ENCODE results near the gene DOCK7. TPM values are rescaled to one million over a fixed set of nuclear protein-coding genes. Genes with fewer than 3 reads are reported as not detected.
"Not testable (repeated sequence)": the region's sequence is repeated elsewhere in the genome, so short reads cannot be mapped to it uniquely, and the experiment has no call there.

Gene DOCK7
- total and polyA plus RNA-seq, 2 experiments from 2014 or later: 41.5 to 83.8 TPM

DNA sequence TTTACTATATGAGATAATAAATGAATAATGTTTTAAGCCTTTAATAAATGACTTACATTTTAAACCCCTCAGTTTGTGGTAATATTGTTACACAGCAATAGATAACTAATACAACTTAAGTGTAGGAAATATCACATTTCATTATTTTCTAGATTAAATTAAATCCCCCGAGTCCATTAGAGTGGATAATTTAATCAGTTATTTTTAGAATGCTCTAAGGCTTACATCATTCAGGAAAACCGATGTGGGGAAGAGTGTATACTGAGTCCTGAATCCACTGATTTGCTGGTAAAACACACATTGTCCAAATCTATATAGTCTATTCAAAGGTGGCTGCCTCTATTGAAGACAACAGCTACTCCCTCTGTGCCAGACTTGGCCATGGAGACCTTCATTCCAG, 35.7 kb upstream of the DOCK7 start:
- Histone ChIP-seq H3K9ac (peak overlapping the region; percentile 60), H3K27ac (peak overlapping the region; percentile 83), H3K4me2 (ENCODE audit: unreplicated experiment) (peak overlapping the region; percentile 80), H4K20me1 (ENCODE audit: insufficient read depth) (no peaks in the 10 kb centered on the region), H3K4me1 (ENCODE audit: insufficient read depth) (peaks cover 49% of the 10 kb centered on the region), H3K27me3 (replicated peaks; ENCODE audit: insufficient read depth) (no peaks in the 10 kb centered on the region), H3K4me3 (no peak overlapping the region), H3K36me3 (ENCODE audit: low read depth) (no peaks in the 10 kb centered on the region), H3F3A (ENCODE audit: insufficient read depth) (peaks cover 43% of the 10 kb centered on the region), H3K79me2 (ENCODE audit: insufficient read depth) (no peaks in the 10 kb centered on the region), H3K9me3 (ENCODE audit: low read depth) (no peaks in the 10 kb centered on the region), H3K9me2 (ENCODE audit: insufficient read depth) (no peaks in the 10 kb centered on the region), H2AFZ (peak overlapping the region; percentile 83)
- in situ Hi-C loops (cut with MboI): no loop called here
- 7 to 8% methylated on average over 2 of the region's 2 CpGs for WGBS, 2 experiments (ENCODE audit: low coverage in 1 of 2, low lambda C conversion rate in 2 of 2, missing lambda C conversion rate in 2 of 2)
- no peak for DNase-seq
- TF ChIP-seq EZH2 (IDR thresholded peaks at IDR 0.05; ENCODE audit: insufficient read depth, poor library complexity, severe bottlenecking) (no peak), EZH2phosphoT487 (IDR thresholded peaks at IDR 0.05; ENCODE audit: insufficient read depth, low read depth) (no peak)

DNA sequence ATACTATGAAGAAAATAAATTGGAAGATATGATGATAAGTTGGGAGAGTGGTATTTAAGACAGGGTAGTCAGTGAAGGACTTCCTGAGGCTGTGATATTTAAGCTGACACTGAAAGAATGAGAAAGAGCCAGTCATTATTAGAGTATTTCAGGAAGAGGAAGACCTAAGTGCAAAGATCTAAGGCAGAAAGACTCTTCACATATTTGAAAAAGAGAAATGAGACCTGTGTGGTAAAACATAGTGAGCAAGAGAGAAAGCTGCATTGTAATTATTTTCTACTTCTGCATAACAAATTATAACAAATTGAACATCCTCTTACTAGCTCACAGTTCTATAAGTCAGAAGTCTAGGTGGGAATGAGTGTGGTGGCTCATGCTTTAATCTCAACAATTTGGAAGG, 34.6 kb upstream of the DOCK7 start:
- Histone ChIP-seq H3K9ac (no peak overlapping the region), H2AFZ (no peak overlapping the region), H3K4me1 (ENCODE audit: insufficient read depth) (peaks cover 44% of the 10 kb centered on the region), H3K4me3 (no peak overlapping the region), H4K20me1 (ENCODE audit: insufficient read depth) (no peaks in the 10 kb centered on the region), H3K9me2 (ENCODE audit: insufficient read depth) (no peaks in the 10 kb centered on the region), H3K36me3 (ENCODE audit: low read depth) (no peaks in the 10 kb centered on the region), H3K9me3 (ENCODE audit: low read depth) (no peaks in the 10 kb centered on the region), H3F3A (ENCODE audit: insufficient read depth) (peaks cover 38% of the 10 kb centered on the region), H3K27me3 (replicated peaks; ENCODE audit: insufficient read depth) (no peaks in the 10 kb centered on the region), H3K27ac (no peak overlapping the region), H3K79me2 (ENCODE audit: insufficient read depth) (no peaks in the 10 kb centered on the region), H3K4me2 (ENCODE audit: unreplicated experiment) (no peak overlapping the region)
- no peak for TF ChIP-seq EZH2 (IDR thresholded peaks at IDR 0.05; ENCODE audit: insufficient read depth, poor library complexity, severe bottlenecking)
- DNase-seq: no peak
- in situ Hi-C loops (cut with MboI): no loop called here

DNA sequence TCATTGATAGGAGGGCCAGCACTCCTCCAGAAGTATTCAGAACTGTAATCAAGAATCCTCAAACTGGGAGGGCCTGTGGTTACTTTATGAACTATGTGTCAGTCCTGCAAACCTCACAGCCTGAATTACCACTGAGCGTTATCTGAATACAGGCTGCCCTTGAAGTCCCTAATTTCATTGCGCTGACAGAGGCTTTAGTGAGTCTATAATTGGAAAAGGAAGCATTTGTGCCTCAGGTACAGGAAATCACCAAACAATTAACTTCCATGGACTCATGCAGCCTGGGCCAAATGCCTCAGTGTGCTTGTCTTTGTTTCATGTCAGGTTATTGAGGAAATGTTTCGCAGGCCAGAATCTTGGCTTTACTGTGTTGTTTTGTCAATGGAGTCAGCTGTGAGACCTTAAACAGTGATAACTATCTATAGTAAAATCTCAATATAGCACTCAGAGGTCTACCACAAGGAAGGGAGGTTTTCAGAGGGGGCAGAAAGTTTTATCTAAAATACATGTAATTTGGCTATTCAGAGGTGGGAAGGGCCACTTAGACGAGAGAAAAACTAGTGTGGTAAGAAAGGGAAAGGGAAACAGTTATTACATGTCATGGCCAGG, 32.9 kb upstream of the DOCK7 start:
- no peak overlapping the region for H3K9ac ChIP-seq
- no peaks in the 10 kb centered on the region for H3K9me2 ChIP-seq (ENCODE audit: insufficient read depth)
- WGBS, 2 experiments (ENCODE audit: low coverage in 1 of 2, low lambda C conversion rate in 2 of 2, missing lambda C conversion rate in 2 of 2): 95 to 97% methylated on average over 4 of the region's 4 CpGs
- peaks cover 27% of the 10 kb centered on the region for H3K4me1 ChIP-seq (ENCODE audit: insufficient read depth)
- H3K27me3 ChIP-seq (replicated peaks; ENCODE audit: insufficient read depth): no peaks in the 10 kb centered on the region
- H3K9me3 ChIP-seq (ENCODE audit: low read depth): no peaks in the 10 kb centered on the region
- no peak overlapping the region for H3K4me3 ChIP-seq
- in situ Hi-C loops (cut with MboI): no loop called here
- no peaks in the 10 kb centered on the region for H3K36me3 ChIP-seq (ENCODE audit: low read depth)
- H2AFZ ChIP-seq: no peak overlapping the region
- peaks cover 23% of the 10 kb centered on the region for H3F3A ChIP-seq (ENCODE audit: insufficient read depth)
- H4K20me1 ChIP-seq (ENCODE audit: insufficient read depth): no peaks in the 10 kb centered on the region
- TF ChIP-seq EZH2phosphoT487 (IDR thresholded peaks at IDR 0.05; ENCODE audit: insufficient read depth, low read depth) (no peak), EZH2 (IDR thresholded peaks at IDR 0.05; ENCODE audit: insufficient read depth, poor library complexity, severe bottlenecking) (no peak)
- H3K27ac ChIP-seq: no peak overlapping the region
- H3K4me2 ChIP-seq (ENCODE audit: unreplicated experiment): no peak overlapping the region
- no peaks in the 10 kb centered on the region for H3K79me2 ChIP-seq (ENCODE audit: insufficient read depth)
- DNase-seq: no peak

DNA sequence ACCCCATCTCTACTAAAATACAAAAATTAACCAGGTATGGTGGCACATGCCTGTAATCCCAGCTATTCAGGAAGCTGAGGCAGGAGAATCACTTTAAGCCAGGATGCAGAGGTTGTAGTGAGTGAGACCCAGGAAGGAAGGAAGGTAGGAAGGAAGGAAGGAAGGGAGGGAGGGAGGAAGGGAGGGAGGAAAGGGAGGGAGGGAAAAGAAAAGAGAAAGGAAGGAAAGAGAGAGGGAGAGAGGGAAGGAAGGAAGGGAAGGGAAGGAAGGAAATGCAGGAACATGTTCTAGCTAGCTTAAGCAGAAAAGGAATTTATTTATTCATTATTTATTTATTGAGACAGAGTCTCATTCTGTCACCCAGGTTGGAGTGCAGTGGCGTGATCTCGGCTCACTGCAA, 30.2 kb upstream of the DOCK7 start:
- H3K36me3 ChIP-seq (ENCODE audit: low read depth); in situ Hi-C loops (cut with MboI); H3K27me3 ChIP-seq (replicated peaks; ENCODE audit: insufficient read depth); H2AFZ ChIP-seq; H3F3A ChIP-seq (ENCODE audit: insufficient read depth); H3K9ac ChIP-seq; H3K9me3 ChIP-seq (ENCODE audit: low read depth); DNase-seq; H3K27ac ChIP-seq; H3K9me2 ChIP-seq (ENCODE audit: insufficient read depth); H3K4me3 ChIP-seq; H3K4me2 ChIP-seq (ENCODE audit: unreplicated experiment); H4K20me1 ChIP-seq (ENCODE audit: insufficient read depth); H3K79me2 ChIP-seq (ENCODE audit: insufficient read depth); H3K4me1 ChIP-seq (ENCODE audit: insufficient read depth): not testable (repeated sequence)
- WGBS, 2 experiments (ENCODE audit: low coverage in 1 of 2, low lambda C conversion rate in 2 of 2, missing lambda C conversion rate in 2 of 2): 100% methylated on average over 2 of the region's 2 CpGs

DNA sequence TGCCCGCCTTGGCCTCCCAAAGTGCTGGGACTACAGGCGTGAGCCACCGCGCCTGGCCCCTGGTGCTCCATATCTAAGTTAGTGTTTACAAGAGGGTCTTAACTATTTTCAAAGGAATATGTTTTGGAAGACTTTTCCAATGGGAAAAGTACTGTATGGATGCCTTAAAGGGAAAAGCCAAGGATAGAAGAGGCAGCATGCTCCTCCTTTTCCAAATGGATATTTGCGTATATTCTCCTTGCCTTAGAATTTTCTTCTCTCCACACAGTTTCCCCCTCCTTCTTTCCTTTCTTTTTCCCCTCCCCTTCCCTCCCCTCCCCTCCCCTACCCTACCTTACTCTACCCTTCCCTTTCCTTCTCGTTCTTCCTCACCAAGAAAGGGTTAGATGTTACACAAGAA, 29.3 kb upstream of the DOCK7 start:
- H3K4me3 ChIP-seq: no peak overlapping the region
- no peak overlapping the region for H3K27ac ChIP-seq
- H3K9me3 ChIP-seq (ENCODE audit: low read depth): no peaks in the 10 kb centered on the region
- H3F3A ChIP-seq (ENCODE audit: insufficient read depth): no peaks in the 10 kb centered on the region
- no peaks in the 10 kb centered on the region for H3K36me3 ChIP-seq (ENCODE audit: low read depth)
- H3K9ac ChIP-seq: no peak overlapping the region
- H3K79me2 ChIP-seq (ENCODE audit: insufficient read depth): no peaks in the 10 kb centered on the region
- no peak for DNase-seq
- H3K27me3 ChIP-seq (replicated peaks; ENCODE audit: insufficient read depth): no peaks in the 10 kb centered on the region
- WGBS, 2 experiments (ENCODE audit: low coverage in 1 of 2, low lambda C conversion rate in 2 of 2, missing lambda C conversion rate in 2 of 2): 93 to 94% methylated on average over 6 of the region's 6 CpGs
- no peaks in the 10 kb centered on the region for H3K9me2 ChIP-seq (ENCODE audit: insufficient read depth)
- peaks cover 2% of the 10 kb centered on the region for H3K4me1 ChIP-seq (ENCODE audit: insufficient read depth)
- in situ Hi-C loops (cut with MboI): no loop called here
- TF ChIP-seq EZH2 (IDR thresholded peaks at IDR 0.05; ENCODE audit: insufficient read depth, poor library complexity, severe bottlenecking) (no peak), EZH2phosphoT487 (IDR thresholded peaks at IDR 0.05; ENCODE audit: insufficient read depth, low read depth) (no peak)
- no peaks in the 10 kb centered on the region for H4K20me1 ChIP-seq (ENCODE audit: insufficient read depth)
- no peak overlapping the region for H2AFZ ChIP-seq
- no peak overlapping the region for H3K4me2 ChIP-seq (ENCODE audit: unreplicated experiment)

Data from GM23248 (cell line).